Measurements from ENCODE around the gene KIF1B. TPM values are rescaled to one million over a fixed set of nuclear protein-coding genes. Genes with fewer than 3 reads are reported as not detected.

Gene KIF1B
- total RNA-seq, 2 donors from 2014 or later: 39.7 to 47.4 TPM

DNA sequence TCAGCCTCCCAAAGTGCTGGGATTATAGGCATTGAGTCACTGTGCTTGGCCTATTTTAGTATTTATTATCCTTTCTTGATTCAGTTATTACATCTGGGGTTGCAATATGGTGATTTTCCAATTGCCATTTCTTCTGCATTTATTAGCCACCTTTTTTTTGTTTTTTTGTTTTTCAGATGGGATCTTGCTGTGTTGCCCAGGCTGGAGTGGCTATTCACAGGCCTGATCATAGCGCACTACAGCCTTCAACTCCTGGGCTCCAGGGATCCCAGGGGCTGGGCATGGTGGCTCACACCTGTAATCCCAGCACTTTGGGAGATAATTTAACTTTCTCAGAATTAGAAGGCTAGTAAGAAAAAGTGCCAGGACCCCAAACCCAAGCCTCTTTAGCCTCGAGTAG lies 106.4 kb downstream of the KIF1B start:
- H3K9ac ChIP-seq (ENCODE audit: low read depth in 2 of 2, low read length in 2 of 2): no peak overlapping the region
- DNase-seq: no peak
- H3K4me1 ChIP-seq: no peaks in the 10 kb centered on the region
- no peak overlapping the region for H3K27ac ChIP-seq
- TF ChIP-seq, protein P1, sequence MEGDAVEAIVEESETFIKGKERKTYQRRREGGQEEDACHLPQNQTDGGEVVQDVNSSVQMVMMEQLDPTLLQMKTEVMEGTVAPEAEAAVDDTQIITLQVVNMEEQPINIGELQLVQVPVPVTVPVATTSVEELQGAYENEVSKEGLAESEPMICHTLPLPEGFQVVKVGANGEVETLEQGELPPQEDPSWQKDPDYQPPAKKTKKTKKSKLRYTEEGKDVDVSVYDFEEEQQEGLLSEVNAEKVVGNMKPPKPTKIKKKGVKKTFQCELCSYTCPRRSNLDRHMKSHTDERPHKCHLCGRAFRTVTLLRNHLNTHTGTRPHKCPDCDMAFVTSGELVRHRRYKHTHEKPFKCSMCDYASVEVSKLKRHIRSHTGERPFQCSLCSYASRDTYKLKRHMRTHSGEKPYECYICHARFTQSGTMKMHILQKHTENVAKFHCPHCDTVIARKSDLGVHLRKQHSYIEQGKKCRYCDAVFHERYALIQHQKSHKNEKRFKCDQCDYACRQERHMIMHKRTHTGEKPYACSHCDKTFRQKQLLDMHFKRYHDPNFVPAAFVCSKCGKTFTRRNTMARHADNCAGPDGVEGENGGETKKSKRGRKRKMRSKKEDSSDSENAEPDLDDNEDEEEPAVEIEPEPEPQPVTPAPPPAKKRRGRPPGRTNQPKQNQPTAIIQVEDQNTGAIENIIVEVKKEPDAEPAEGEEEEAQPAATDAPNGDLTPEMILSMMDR (IDR thresholded peaks at IDR 0.05): no peak
- intact Hi-C loops (cut with DNase I): no loop called here
- no peaks in the 10 kb centered on the region for H3K36me3 ChIP-seq
- no peaks in the 10 kb centered on the region for H3K9me3 ChIP-seq
- H3K4me3 ChIP-seq: no peak overlapping the region
- no peaks in the 10 kb centered on the region for H3K27me3 ChIP-seq

DNA sequence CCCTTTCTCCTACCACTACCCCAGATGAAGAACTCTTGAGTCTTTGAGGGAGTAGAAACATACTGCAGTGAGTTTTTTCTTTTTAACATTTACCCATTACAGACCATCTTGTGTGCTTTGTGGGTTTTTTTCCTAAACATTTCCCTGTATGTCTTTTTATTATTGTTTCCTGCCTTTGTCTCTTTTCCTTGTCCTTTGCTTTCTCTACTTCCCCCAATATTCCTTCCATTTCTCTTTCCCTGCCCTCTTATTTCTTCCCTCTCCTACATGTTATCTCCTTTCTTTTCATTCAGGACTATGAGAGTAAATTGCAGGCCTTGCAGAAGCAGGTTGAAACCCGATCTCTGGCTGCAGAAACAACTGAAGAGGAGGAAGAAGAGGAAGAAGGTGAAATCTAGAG lies 109.4 kb downstream of the KIF1B start:
- no peaks in the 10 kb centered on the region for H3K9me3 ChIP-seq
- no peaks in the 10 kb centered on the region for H3K4me1 ChIP-seq
- TF ChIP-seq, protein P1 (IDR thresholded peaks at IDR 0.05): no peak
- H3K27me3 ChIP-seq: no peaks in the 10 kb centered on the region
- H3K27ac ChIP-seq: no peak overlapping the region
- no peak overlapping the region for H3K4me3 ChIP-seq
- no peak for DNase-seq
- no peaks in the 10 kb centered on the region for H3K36me3 ChIP-seq
- H3K9ac ChIP-seq (ENCODE audit: low read depth in 2 of 2, low read length in 2 of 2): no peak overlapping the region
- intact Hi-C loops (cut with DNase I): no loop called here

DNA sequence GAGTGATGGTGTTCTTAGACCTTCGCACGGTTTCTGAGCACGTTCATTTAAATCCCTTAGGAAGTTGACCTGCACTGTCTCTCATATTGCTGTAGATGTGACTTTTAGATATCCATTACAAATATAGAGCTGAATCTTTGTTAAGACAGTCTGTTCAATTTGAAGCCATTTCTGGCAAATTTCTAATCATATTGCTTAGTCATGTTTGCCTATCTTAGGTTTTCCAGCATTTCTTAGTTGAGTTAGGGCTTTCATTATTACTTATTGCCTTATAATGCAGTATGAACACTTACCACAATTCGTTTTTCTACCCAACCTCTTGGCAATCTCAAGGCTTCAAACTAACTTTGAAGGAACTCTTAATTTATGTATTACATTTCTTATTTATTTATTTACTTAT lies 110.0 kb downstream of the KIF1B start:
- no peaks in the 10 kb centered on the region for H3K27me3 ChIP-seq
- no peak for DNase-seq
- intact Hi-C loops (cut with DNase I): no loop called here
- H3K36me3 ChIP-seq: no peaks in the 10 kb centered on the region
- no peaks in the 10 kb centered on the region for H3K4me1 ChIP-seq
- no peak overlapping the region for H3K9ac ChIP-seq (ENCODE audit: low read depth in 2 of 2, low read length in 2 of 2)
- H3K27ac ChIP-seq: no peak overlapping the region
- H3K9me3 ChIP-seq: no peaks in the 10 kb centered on the region
- H3K4me3 ChIP-seq: no peak overlapping the region
- TF ChIP-seq, protein P1 (IDR thresholded peaks at IDR 0.05): no peak

DNA sequence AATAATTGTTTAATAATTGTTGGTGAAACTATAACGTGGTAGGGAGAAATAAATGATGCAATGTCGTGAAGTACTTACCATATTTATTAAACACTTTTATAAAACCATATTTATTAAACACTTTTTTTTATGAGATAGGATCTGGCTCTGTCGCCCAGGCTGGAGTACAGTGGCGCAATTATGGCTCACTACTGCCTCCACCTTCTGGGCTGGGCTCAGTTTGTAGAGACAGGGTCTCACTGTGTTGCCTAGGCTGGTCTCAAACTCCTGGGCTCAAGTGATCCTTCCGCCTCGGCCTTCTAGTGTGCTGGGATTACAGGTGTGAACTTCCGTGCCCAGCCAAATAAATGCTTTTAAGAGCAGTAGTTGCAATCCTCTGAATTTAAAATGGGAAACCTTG lies 112.5 kb downstream of the KIF1B start:
- intact Hi-C loops (cut with DNase I): no loop called here
- no peaks in the 10 kb centered on the region for H3K9me3 ChIP-seq
- no peak overlapping the region for H3K9ac ChIP-seq (ENCODE audit: low read depth in 2 of 2, low read length in 2 of 2)
- no peak overlapping the region for H3K27ac ChIP-seq
- H3K4me1 ChIP-seq: no peaks in the 10 kb centered on the region
- no peak for DNase-seq
- no peaks in the 10 kb centered on the region for H3K36me3 ChIP-seq
- H3K27me3 ChIP-seq: no peaks in the 10 kb centered on the region
- TF ChIP-seq, protein P1 (IDR thresholded peaks at IDR 0.05): no peak
- no peak overlapping the region for H3K4me3 ChIP-seq

DNA sequence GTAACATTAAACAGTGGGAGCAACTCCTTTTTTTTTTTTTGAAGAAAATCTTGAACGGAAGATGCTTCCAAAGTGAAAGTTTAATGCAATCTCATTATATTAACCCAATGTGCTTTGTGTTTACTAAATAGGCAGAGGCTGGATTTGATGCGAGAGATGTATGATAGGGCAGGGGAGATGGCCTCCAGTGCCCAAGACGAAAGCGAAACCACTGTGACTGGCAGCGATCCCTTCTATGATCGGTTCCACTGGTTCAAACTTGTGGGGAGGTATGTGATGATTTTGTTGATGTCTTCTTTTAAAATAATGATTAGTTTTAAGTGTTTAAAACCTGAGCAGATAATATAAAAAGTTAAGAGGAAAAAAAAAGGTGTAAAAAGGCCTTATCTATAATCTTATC lies 114.3 kb downstream of the KIF1B start:
- H3K36me3 ChIP-seq: no peaks in the 10 kb centered on the region
- no peaks in the 10 kb centered on the region for H3K9me3 ChIP-seq
- intact Hi-C loops (cut with DNase I): no loop called here
- no peak overlapping the region for H3K4me3 ChIP-seq
- no peaks in the 10 kb centered on the region for H3K27me3 ChIP-seq
- no peak overlapping the region for H3K9ac ChIP-seq (ENCODE audit: low read depth in 2 of 2, low read length in 2 of 2)
- H3K27ac ChIP-seq: no peak overlapping the region
- H3K4me1 ChIP-seq: no peaks in the 10 kb centered on the region
- DNase-seq: no peak
- TF ChIP-seq, protein P1 (IDR thresholded peaks at IDR 0.05): no peak

DNA sequence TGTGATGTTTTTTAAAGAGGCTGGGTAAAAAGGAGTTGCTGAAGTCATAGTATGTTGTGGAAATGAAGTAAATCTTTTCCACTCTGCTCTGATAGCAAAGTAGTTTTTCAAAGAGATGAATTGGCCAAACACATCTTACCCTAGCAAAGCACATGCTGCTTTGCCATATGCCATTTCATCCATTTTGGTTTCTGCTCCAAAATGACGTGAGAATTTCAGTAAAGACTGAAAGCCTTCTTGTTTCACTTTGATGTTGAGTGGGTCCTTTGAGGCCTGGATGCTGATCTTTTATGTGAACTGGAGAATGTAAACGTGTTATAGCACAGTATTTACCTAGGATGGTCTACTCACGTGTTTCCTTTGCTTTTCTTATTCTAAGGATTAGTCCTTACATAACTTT lies 115.2 kb downstream of the KIF1B start:
- intact Hi-C loops (cut with DNase I): no loop called here
- H3K36me3 ChIP-seq: no peaks in the 10 kb centered on the region

More for the DNA sequence above, 115.2 kb downstream of the KIF1B start:
- no peak overlapping the region for H3K4me3 ChIP-seq
- no peak for DNase-seq
- H3K9ac ChIP-seq (ENCODE audit: low read depth in 2 of 2, low read length in 2 of 2): no peak overlapping the region
- no peaks in the 10 kb centered on the region for H3K27me3 ChIP-seq
- H3K27ac ChIP-seq: no peak overlapping the region
- TF ChIP-seq, protein P1 (IDR thresholded peaks at IDR 0.05): no peak
- no peaks in the 10 kb centered on the region for H3K9me3 ChIP-seq
- no peaks in the 10 kb centered on the region for H3K4me1 ChIP-seq
